ENCODE data around the gene CTRB1. TPM values are rescaled to one million over a fixed set of nuclear protein-coding genes. Genes with fewer than 3 reads are reported as not detected.

CTRB1 gene
- total and polyA plus RNA-seq, 2 of the 8 experiments (the other 6 are each of a cell fraction or from before 2014, with no cell fraction given): not detected

GRCh38 chr16:75179208-75179607 lies 39.6 kb upstream of the CTRB1 start:
- POLR2A ChIA-PET (ENCODE audit: partially characterized antibody): no interaction called here
- Histone ChIP-seq H3K4me2 (ENCODE audit: insufficient read depth in 1 of 2, low read depth in 2 of 2, low read length in 2 of 2) (no peak overlapping the region), H3K4me1 (replicated peaks in 1 of 4; ENCODE audit: control insufficient read depth in 3 of 4, insufficient read depth in 4 of 4, low read length in 3 of 4) (no peaks in the 10 kb centered on the region), H3K18ac (ENCODE audit: extremely low read depth, low read length) (no peak overlapping the region), H4K20me1 (replicated peaks in 1 of 2; ENCODE audit: control insufficient read depth in 1 of 2, insufficient read depth in 2 of 2, low read length in 2 of 2) (no peaks in the 10 kb centered on the region), H3K27ac (ENCODE audit: low read depth, low read length) (no peak overlapping the region), H2AFZ (ENCODE audit: low read length) (no peak overlapping the region), H3K27me3 (replicated peaks in 1 of 4; ENCODE audit: control insufficient read depth in 3 of 4, extremely low read depth in 1 of 4, insufficient read depth in 3 of 4, low read length in 3 of 4) (no peaks in the 10 kb centered on the region), H3K23me2 (ENCODE audit: low read depth, low read length) (no peaks in the 10 kb centered on the region), H3K79me1 (ENCODE audit: low read depth, low read length) (no peaks in the 10 kb centered on the region), H2BK5ac (ENCODE audit: low read depth, low read length) (no peak overlapping the region), H3K36me3 (ENCODE audit: control insufficient read depth in 2 of 4, insufficient read depth in 4 of 4, low read length in 3 of 4) (no peaks in the 10 kb centered on the region; a peak in 1 of 8 replicates), H4K91ac (replicated peaks; ENCODE audit: insufficient read length, low read length) (no peak overlapping the region), H4K8ac (ENCODE audit: extremely low read depth, insufficient read depth, low read length) (no peak overlapping the region), H3K9ac (replicated peaks in 1 of 4; ENCODE audit: extremely low read depth in 1 of 4, low read depth in 3 of 4, low read length in 3 of 4) (no peak overlapping the region), H2BK120ac (replicated peaks; ENCODE audit: low read depth, low read length) (no peak overlapping the region), H2AK5ac (ENCODE audit: low read depth, low read length) (no peak overlapping the region), H3K23ac (ENCODE audit: insufficient read length) (no peak overlapping the region), H3K4ac (replicated peaks; ENCODE audit: insufficient read length, low read depth, low read length) (no peak overlapping the region), H2BK12ac (ENCODE audit: low read depth, low read length) (no peak overlapping the region), H4K5ac (ENCODE audit: insufficient read length, low read depth, low read length) (no peak overlapping the region), H3K56ac (replicated peaks; ENCODE audit: insufficient read length, low read depth, low read length) (no peak overlapping the region), H2BK15ac (ENCODE audit: low read length) (no peak overlapping the region), H3K14ac (ENCODE audit: insufficient read length) (no peak overlapping the region), H3K9me3 (ENCODE audit: insufficient read depth in 2 of 2, low read depth in 1 of 2, low read length in 1 of 2) (peaks cover 10 to 12% of the 10 kb centered on the region in 2 experiments), H3K4me3 (ENCODE audit: extremely low read depth in 1 of 4, insufficient read depth in 2 of 4, low read depth in 3 of 4, low read length in 4 of 4) (no peak overlapping the region), H3K79me2 (ENCODE audit: control insufficient read depth in 1 of 2, insufficient read depth in 2 of 2, low read length in 2 of 2) (no peaks in the 10 kb centered on the region), H2BK20ac (ENCODE audit: low read length) (no peak overlapping the region)
- DNase-seq (ENCODE audit: low read depth in 1 of 2, low spot score in 2 of 2) (no peak), FAIRE-seq (no peak)
- CTCF ChIA-PET (ENCODE audit: partially characterized antibody): no interaction called here
- WGBS, 2 experiments (ENCODE audit: extremely low coverage in 1 of 2, insufficient coverage in 1 of 2, insufficient read length in 1 of 2, insufficient replicate concordance in 2 of 2, low coverage in 1 of 2, low lambda C conversion rate in 2 of 2, missing lambda C conversion rate in 1 of 2): 95% methylated on average over 6 of the region's 6 CpGs; no CpG with 5 or more reads in 1 of the 2 experiments
- TF ChIP-seq PHF8 (conservative IDR thresholded peaks at IDR 0.05; ENCODE audit: low read depth, low read length) (no peak), HDAC2 (IDR thresholded peaks at IDR 0.05; ENCODE audit: borderline replicate concordance in 1 of 2, low read depth in 2 of 2, low read length in 2 of 2) (no peak), GTF2F1 (IDR thresholded peaks at IDR 0.05; ENCODE audit: borderline replicate concordance, low read depth, low read length) (no peak), ZNF274 (IDR thresholded peaks at IDR 0.05; ENCODE audit: borderline replicate concordance, extremely low read depth, low read length) (no peak), RXRA (IDR thresholded peaks at IDR 0.05; ENCODE audit: insufficient read depth, low read depth, low read length) (no peak), RAD21 (IDR thresholded peaks at IDR 0.05 in 1 of 2, conservative IDR thresholded peaks at IDR 0.05 in 1 of 2; ENCODE audit: low read depth in 2 of 2, low read length in 2 of 2) (no peak), E2F6 (IDR thresholded peaks at IDR 0.05) (no peak), BCL11A (IDR thresholded peaks at IDR 0.05; ENCODE audit: low read depth in 2 of 2, low read length in 2 of 2) (no peak), SUZ12 (IDR thresholded peaks at IDR 0.05; ENCODE audit: low read length) (no peak), POLR2A (IDR thresholded peaks at IDR 0.05; ENCODE audit: control extremely low read depth in 1 of 2, low read depth in 2 of 2, low read length in 2 of 2) (no peak), SIRT6 (IDR thresholded peaks at IDR 0.05; ENCODE audit: low read length) (no peak), GABPA (IDR thresholded peaks at IDR 0.05; ENCODE audit: borderline replicate concordance, insufficient read depth, low read length) (no peak)
- TF ChIP-seq, protein P1, sequence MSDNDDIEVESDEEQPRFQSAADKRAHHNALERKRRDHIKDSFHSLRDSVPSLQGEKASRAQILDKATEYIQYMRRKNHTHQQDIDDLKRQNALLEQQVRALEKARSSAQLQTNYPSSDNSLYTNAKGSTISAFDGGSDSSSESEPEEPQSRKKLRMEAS (IDR thresholded peaks at IDR 0.05): no peak
